Measurements from ENCODE around the gene EMP2.

The EMP2 gene

DNA sequence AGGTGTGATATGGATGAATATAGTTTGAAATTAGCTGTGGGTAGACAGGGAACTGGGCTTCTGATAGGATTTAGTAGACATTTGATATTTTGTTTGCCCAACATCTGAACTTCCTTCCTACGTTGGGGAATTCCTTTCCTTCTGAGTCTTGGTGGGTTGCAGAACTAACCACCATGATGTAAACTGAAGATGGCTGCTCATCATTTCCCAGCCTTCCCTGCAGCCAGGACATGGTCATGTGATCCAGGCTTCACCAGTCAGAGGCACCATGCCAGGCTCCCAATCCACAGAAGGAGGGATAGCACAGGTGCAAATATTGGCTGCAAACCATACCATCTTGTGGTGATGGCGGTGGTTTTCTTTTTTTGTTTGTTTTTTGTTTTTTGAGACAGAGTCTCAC is 57.4 kb downstream of the EMP2 start:
- Histone ChIP-seq H3K27me3 (ENCODE audit: insufficient read depth, low read length) (no peaks in the 10 kb centered on the region), H3K9me3 (ENCODE audit: insufficient read depth, low read depth, low read length) (no peaks in the 10 kb centered on the region), H3K4me1 (ENCODE audit: insufficient read depth, low read length) (no peaks in the 10 kb centered on the region), H3K36me3 (ENCODE audit: insufficient read depth, low read depth, low read length) (no peaks in the 10 kb centered on the region), H3K4me3 (ENCODE audit: low read length) (no peak overlapping the region), H3K9ac (ENCODE audit: low read depth, low read length) (no peak overlapping the region), H3K27ac (ENCODE audit: low read length) (no peak overlapping the region)

DNA sequence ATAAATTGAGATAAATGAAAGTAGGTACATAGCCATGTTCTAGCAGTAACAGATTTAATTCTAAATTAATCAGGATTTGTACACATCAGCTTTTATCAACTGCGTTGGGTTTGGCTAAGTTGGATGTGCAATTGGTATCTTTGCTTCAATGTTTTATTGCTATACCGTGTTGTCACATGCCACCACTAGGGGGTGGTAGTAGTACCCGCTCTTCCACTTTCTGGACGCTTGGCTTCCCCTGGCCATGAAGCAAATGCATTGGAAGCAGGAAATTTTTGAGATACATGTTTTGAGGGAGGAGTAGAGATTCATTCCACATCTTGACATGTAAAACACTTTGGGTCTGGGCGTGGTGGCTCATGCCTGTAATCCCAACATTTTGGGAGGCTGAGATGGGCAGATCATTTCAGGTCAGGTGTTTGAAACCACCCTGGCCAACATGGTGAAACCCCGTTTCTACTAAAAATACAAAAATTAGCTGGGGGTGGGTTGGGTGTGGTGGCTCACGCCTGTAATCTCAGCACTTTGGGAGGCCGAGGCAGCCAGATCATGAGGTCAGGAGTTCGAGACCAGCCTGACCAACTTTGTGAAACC is 58.6 kb downstream of the EMP2 start:
- Histone ChIP-seq H3K4me1 (ENCODE audit: insufficient read depth, low read length) (no peaks in the 10 kb centered on the region), H3K9ac (ENCODE audit: low read depth, low read length) (no peak overlapping the region), H3K36me3 (ENCODE audit: insufficient read depth, low read depth, low read length) (no peaks in the 10 kb centered on the region), H3K27me3 (ENCODE audit: insufficient read depth, low read length) (no peaks in the 10 kb centered on the region), H3K4me3 (ENCODE audit: low read length) (no peak overlapping the region), H3K9me3 (ENCODE audit: insufficient read depth, low read depth, low read length) (no peaks in the 10 kb centered on the region), H3K27ac (ENCODE audit: low read length) (no peak overlapping the region)

- H3K27me3 ChIP-seq (ENCODE audit: insufficient read depth, low read length) = no peaks in the 10 kb centered on the region
- H3K4me1 ChIP-seq (ENCODE audit: insufficient read depth, low read length) = no peaks in the 10 kb centered on the region
- no peak overlapping the region for H3K27ac ChIP-seq (ENCODE audit: low read length)
- no peak overlapping the region for H3K9ac ChIP-seq (ENCODE audit: low read depth, low read length)
- no peaks in the 10 kb centered on the region for H3K9me3 ChIP-seq (ENCODE audit: insufficient read depth, low read depth, low read length)
- no peaks in the 10 kb centered on the region for H3K36me3 ChIP-seq (ENCODE audit: insufficient read depth, low read depth, low read length)
- H3K4me3 ChIP-seq (ENCODE audit: low read length) = no peak overlapping the region
These were observed 59.4 kb downstream of the EMP2 start for GRCh38 chr16:10520869-10521578.

- Histone ChIP-seq H3K4me1 (ENCODE audit: insufficient read depth, low read length) (no peaks in the 10 kb centered on the region), H3K4me3 (ENCODE audit: low read length) (no peak overlapping the region), H3K9me3 (ENCODE audit: insufficient read depth, low read depth, low read length) (no peaks in the 10 kb centered on the region), H3K27me3 (ENCODE audit: insufficient read depth, low read length) (no peaks in the 10 kb centered on the region), H3K9ac (ENCODE audit: low read depth, low read length) (no peak overlapping the region), H3K27ac (ENCODE audit: low read length) (no peak overlapping the region), H3K36me3 (ENCODE audit: insufficient read depth, low read depth, low read length) (no peaks in the 10 kb centered on the region)
These were observed 60.2 kb downstream of the EMP2 start for GRCh38 chr16:10519929-10520868.

DNA sequence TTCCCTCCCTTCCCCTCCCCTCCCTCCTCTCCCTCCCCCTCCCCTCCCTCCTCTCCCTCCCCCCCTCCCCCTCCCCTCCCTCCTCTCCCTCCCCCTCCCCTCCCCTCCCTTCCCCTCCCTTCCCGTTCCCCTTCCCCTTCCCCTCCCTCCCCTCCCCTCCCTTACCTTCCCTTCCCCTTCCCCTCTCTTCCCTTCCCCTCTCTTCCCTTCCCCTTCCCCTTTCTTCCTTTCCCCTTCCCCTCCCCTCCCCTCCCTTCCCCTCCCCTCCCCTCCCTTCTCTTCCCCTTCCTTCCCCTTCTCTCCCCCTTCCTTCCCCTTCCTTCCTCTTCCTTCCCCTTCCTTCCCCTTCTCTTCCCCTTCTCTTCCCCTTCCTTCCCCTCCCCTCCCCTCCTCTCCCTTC is 61.1 kb downstream of the EMP2 start:
- H3K36me3 ChIP-seq (ENCODE audit: insufficient read depth, low read depth, low read length) = no peaks in the 10 kb centered on the region
- no peaks in the 10 kb centered on the region for H3K9me3 ChIP-seq (ENCODE audit: insufficient read depth, low read depth, low read length)
- H3K4me3 ChIP-seq (ENCODE audit: low read length) = no peak overlapping the region
- no peak overlapping the region for H3K9ac ChIP-seq (ENCODE audit: low read depth, low read length)
- no peaks in the 10 kb centered on the region for H3K27me3 ChIP-seq (ENCODE audit: insufficient read depth, low read length)
- H3K4me1 ChIP-seq (ENCODE audit: insufficient read depth, low read length) = no peaks in the 10 kb centered on the region
- no peak overlapping the region for H3K27ac ChIP-seq (ENCODE audit: low read length)

GRCh38 chr16:10518479-10519041 is 61.8 kb downstream of the EMP2 start:
- Histone ChIP-seq H3K4me1 (ENCODE audit: insufficient read depth, low read length) (no peaks in the 10 kb centered on the region), H3K9ac (ENCODE audit: low read depth, low read length) (no peak overlapping the region), H3K27ac (ENCODE audit: low read length) (no peak overlapping the region), H3K4me3 (ENCODE audit: low read length) (no peak overlapping the region), H3K27me3 (ENCODE audit: insufficient read depth, low read length) (no peaks in the 10 kb centered on the region), H3K9me3 (ENCODE audit: insufficient read depth, low read depth, low read length) (no peaks in the 10 kb centered on the region), H3K36me3 (ENCODE audit: insufficient read depth, low read depth, low read length) (no peaks in the 10 kb centered on the region)

DNA sequence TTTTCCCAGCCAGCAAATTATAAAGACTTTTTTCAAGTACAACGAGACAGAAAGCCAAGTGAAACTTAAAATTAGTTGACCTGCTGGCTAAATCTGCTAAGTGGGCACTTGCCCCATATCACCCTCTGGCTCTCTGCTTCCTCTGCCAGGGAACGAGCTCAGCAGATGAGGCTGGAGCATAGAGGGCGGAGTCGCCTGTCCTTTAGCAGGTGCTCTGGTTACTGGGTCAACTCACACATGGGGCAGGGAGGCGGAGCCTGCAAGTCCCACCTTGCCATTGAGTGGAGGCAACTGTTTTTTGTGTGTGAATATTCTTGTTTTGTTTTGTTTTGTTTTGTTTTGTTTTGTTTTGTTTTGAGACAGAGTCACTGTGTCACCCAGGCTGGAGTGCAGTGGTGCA is 62.5 kb downstream of the EMP2 start:
- no peaks in the 10 kb centered on the region for H3K4me1 ChIP-seq (ENCODE audit: insufficient read depth, low read length)
- H3K4me3 ChIP-seq (ENCODE audit: low read length) = no peak overlapping the region
- H3K9me3 ChIP-seq (ENCODE audit: insufficient read depth, low read depth, low read length) = no peaks in the 10 kb centered on the region
- H3K27ac ChIP-seq (ENCODE audit: low read length) = no peak overlapping the region
- H3K27me3 ChIP-seq (ENCODE audit: insufficient read depth, low read length) = no peaks in the 10 kb centered on the region
- H3K36me3 ChIP-seq (ENCODE audit: insufficient read depth, low read depth, low read length) = no peaks in the 10 kb centered on the region
- no peak overlapping the region for H3K9ac ChIP-seq (ENCODE audit: low read depth, low read length)

DNA sequence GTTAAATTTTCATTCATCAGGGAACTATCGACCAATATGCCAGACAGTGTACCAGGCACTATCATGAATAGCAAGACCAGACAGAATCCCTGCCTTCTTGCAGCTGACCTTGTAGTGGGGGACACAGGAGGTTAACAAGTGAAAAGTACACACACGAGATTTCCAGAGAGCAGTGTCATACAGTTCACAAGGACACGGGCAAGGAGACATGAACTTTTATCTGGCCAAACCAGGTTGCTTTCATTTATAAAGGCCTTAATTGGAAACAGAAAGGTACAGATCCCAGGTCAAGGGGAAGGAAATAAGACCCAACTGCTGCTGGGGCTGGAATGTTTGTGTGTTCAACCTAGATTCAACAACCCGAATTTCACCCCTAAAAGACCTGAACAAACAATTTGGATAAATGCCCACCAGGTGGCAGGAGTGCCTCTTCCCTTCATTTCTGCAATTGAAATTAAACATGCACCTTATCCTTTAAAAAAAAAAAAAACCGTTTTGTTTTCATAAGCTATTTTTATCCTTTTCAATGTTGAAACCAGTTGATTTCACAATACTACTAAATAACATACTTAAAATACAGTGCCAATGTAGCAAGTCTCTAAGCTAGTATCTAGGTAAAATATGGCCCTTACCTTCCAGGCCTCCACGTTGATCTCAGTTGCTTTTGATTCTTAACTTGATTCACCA is 65.9 kb downstream of the EMP2 start:
- Histone ChIP-seq H3K9ac (ENCODE audit: low read depth, low read length) (no peak overlapping the region), H3K27ac (ENCODE audit: low read length) (no peak overlapping the region), H3K36me3 (ENCODE audit: insufficient read depth, low read depth, low read length) (no peaks in the 10 kb centered on the region), H3K27me3 (ENCODE audit: insufficient read depth, low read length) (no peaks in the 10 kb centered on the region), H3K9me3 (ENCODE audit: insufficient read depth, low read depth, low read length) (no peaks in the 10 kb centered on the region), H3K4me1 (ENCODE audit: insufficient read depth, low read length) (no peaks in the 10 kb centered on the region), H3K4me3 (ENCODE audit: low read length) (no peak overlapping the region)

GRCh38 chr16:10511829-10512228 is 68.6 kb downstream of the EMP2 start:
- no peak overlapping the region for H3K4me3 ChIP-seq (ENCODE audit: low read length)
- H3K27ac ChIP-seq (ENCODE audit: low read length) = no peak overlapping the region
- H3K9me3 ChIP-seq (ENCODE audit: insufficient read depth, low read depth, low read length) = no peaks in the 10 kb centered on the region
- no peaks in the 10 kb centered on the region for H3K4me1 ChIP-seq (ENCODE audit: insufficient read depth, low read length)
- H3K27me3 ChIP-seq (ENCODE audit: insufficient read depth, low read length) = no peaks in the 10 kb centered on the region
- no peak overlapping the region for H3K9ac ChIP-seq (ENCODE audit: low read depth, low read length)
- H3K36me3 ChIP-seq (ENCODE audit: insufficient read depth, low read depth, low read length) = no peaks in the 10 kb centered on the region

GRCh38 chr16:10510279-10510678 is 70.1 kb downstream of the EMP2 start:
- H3K4me3 ChIP-seq (ENCODE audit: low read length) = no peak overlapping the region
- H3K36me3 ChIP-seq (ENCODE audit: insufficient read depth, low read depth, low read length) = no peaks in the 10 kb centered on the region
- no peaks in the 10 kb centered on the region for H3K9me3 ChIP-seq (ENCODE audit: insufficient read depth, low read depth, low read length)
- H3K27me3 ChIP-seq (ENCODE audit: insufficient read depth, low read length) = no peaks in the 10 kb centered on the region
- H3K4me1 ChIP-seq (ENCODE audit: insufficient read depth, low read length) = no peaks in the 10 kb centered on the region; the same call in 1 of the 2 replicates
- H3K9ac ChIP-seq (ENCODE audit: low read depth, low read length) = no peak overlapping the region
- no peak overlapping the region for H3K27ac ChIP-seq (ENCODE audit: low read length)

GRCh38 chr16:10509534-10510025 is 70.8 kb downstream of the EMP2 start:
- Histone ChIP-seq H3K9me3 (ENCODE audit: insufficient read depth, low read depth, low read length) (no peaks in the 10 kb centered on the region; the same call in 1 of the 2 replicates), H3K36me3 (ENCODE audit: insufficient read depth, low read depth, low read length) (no peaks in the 10 kb centered on the region), H3K9ac (ENCODE audit: low read depth, low read length) (no peak overlapping the region), H3K4me1 (ENCODE audit: insufficient read depth, low read length) (peaks cover 5% of the 10 kb centered on the region), H3K27ac (ENCODE audit: low read length) (no peak overlapping the region), H3K27me3 (ENCODE audit: insufficient read depth, low read length) (no peaks in the 10 kb centered on the region), H3K4me3 (ENCODE audit: low read length) (no peak overlapping the region)
